ENCODE data around the gene CCR2. TPM values are rescaled to one million over a fixed set of nuclear protein-coding genes. Genes with fewer than 3 reads are reported as not detected.
A peak's percentile ranks its signal among the peaks of the same experiment; 100 is the strongest.
"Not testable (repeated sequence)": the region's sequence is repeated elsewhere in the genome, so short reads cannot be mapped to it uniquely, and the experiment has no call there.

The CCR2 gene
- total and polyA plus RNA-seq, 4 donors: 1.7 to 21.2 (median 8.4) TPM

- 88 to 96% methylated on average over 5 of the region's 5 CpGs for WGBS, 2 donors
- no peaks in the 10 kb centered on the region for H3K27me3 ChIP-seq (ENCODE audit: control insufficient read depth in 3 of 3, insufficient read depth in 3 of 3, low read length in 2 of 3)
- TF ChIP-seq CTCF (IDR thresholded peaks at IDR 0.05; ENCODE audit: control extremely low read depth, extremely low read depth): no peak
Measured at GRCh38 chr3:46400846-46401245, 46.9 kb downstream of the CCR2 start.

GRCh38 chr3:46401579-46401978 lies 47.7 kb downstream of the CCR2 start:
- TF ChIP-seq CTCF (IDR thresholded peaks at IDR 0.05; ENCODE audit: control extremely low read depth, extremely low read depth): no peak
- H3K4me1 ChIP-seq (ENCODE audit: control insufficient read depth in 5 of 5, insufficient read depth in 5 of 5, low read length in 5 of 5): peaks cover 0 to 37% (median 19%) of the 10 kb centered on the region in 5 donors
- 96 to 100% methylated on average over 2 of the region's 2 CpGs for WGBS, 2 donors
- H3K27ac ChIP-seq (ENCODE audit: low read depth in 1 of 2, low read length in 1 of 2): no peak overlapping the region
- H3K27me3 ChIP-seq (ENCODE audit: control insufficient read depth in 3 of 3, insufficient read depth in 3 of 3, low read length in 2 of 3): no peaks in the 10 kb centered on the region
- H3K9me3 ChIP-seq (ENCODE audit: control insufficient read depth in 4 of 4, insufficient read depth in 3 of 4, low read length in 3 of 4): no peaks in the 10 kb centered on the region
- no peak for ATAC-seq (ENCODE audit: insufficient read depth, low FRiP score)
- DNase-seq: no peak
- H3K9ac ChIP-seq (ENCODE audit: insufficient read depth in 1 of 2, low read length in 2 of 2): no peak overlapping the region
- H3K36me3 ChIP-seq (ENCODE audit: control insufficient read depth in 4 of 4, insufficient read depth in 4 of 4, low read length in 4 of 4): no peaks in the 10 kb centered on the region
- no peak overlapping the region for H3K4me3 ChIP-seq

More at GRCh38 chr3:46400846-46401245, 46.9 kb downstream of the CCR2 start:
- Histone ChIP-seq H3K4me1 (ENCODE audit: control insufficient read depth in 5 of 5, insufficient read depth in 5 of 5, low read length in 5 of 5) (peaks cover 0 to 30% (median 12%) of the 10 kb centered on the region in 5 donors), H3K36me3 (ENCODE audit: control insufficient read depth in 4 of 4, insufficient read depth in 4 of 4, low read length in 4 of 4) (no peaks in the 10 kb centered on the region), H3K9ac (ENCODE audit: insufficient read depth in 1 of 2, low read length in 2 of 2) (no peak overlapping the region), H3K9me3 (ENCODE audit: control insufficient read depth in 4 of 4, insufficient read depth in 3 of 4, low read length in 3 of 4) (no peaks in the 10 kb centered on the region), H3K27ac (ENCODE audit: low read depth in 1 of 2, low read length in 1 of 2) (no peak overlapping the region), H3K4me3 (no peak overlapping the region)
- DNase-seq: no peak
- no peak for ATAC-seq (ENCODE audit: insufficient read depth, low FRiP score)

- not testable (repeated sequence) for H3K27me3 ChIP-seq (ENCODE audit: control insufficient read depth in 3 of 3, insufficient read depth in 3 of 3, low read length in 2 of 3); H3K4me3 ChIP-seq; H3K9me3 ChIP-seq (ENCODE audit: control insufficient read depth in 4 of 4, insufficient read depth in 3 of 4, low read length in 3 of 4); H3K27ac ChIP-seq (ENCODE audit: low read depth in 1 of 2, low read length in 1 of 2); ATAC-seq (ENCODE audit: insufficient read depth, low FRiP score); H3K36me3 ChIP-seq (ENCODE audit: control insufficient read depth in 4 of 4, insufficient read depth in 4 of 4, low read length in 4 of 4); H3K9ac ChIP-seq (ENCODE audit: insufficient read depth in 1 of 2, low read length in 2 of 2); DNase-seq
- peaks cover 0 to 50% (median 22%) of the 10 kb centered on the region in 5 donors for H3K4me1 ChIP-seq (ENCODE audit: control insufficient read depth in 5 of 5, insufficient read depth in 5 of 5, low read length in 5 of 5)
- 98% methylated on average over 4 of the region's 4 CpGs for WGBS, 2 donors
Measured at GRCh38 chr3:46402902-46403301, 49.0 kb downstream of the CCR2 start.

- WGBS, 2 donors: 18 to 39% methylated on average over 11 of the region's 11 CpGs
- H3K27me3 ChIP-seq (ENCODE audit: control insufficient read depth in 3 of 3, insufficient read depth in 3 of 3, low read length in 2 of 3): no peaks in the 10 kb centered on the region
- no peak for TF ChIP-seq CTCF (IDR thresholded peaks at IDR 0.05; ENCODE audit: control extremely low read depth, extremely low read depth)
- DNase-seq: peak; percentile 30 to 80 (median 58)
- peaks cover 0 to 7% (median 0%) of the 10 kb centered on the region in 4 donors for H3K36me3 ChIP-seq (ENCODE audit: control insufficient read depth in 4 of 4, insufficient read depth in 4 of 4, low read length in 4 of 4)
- no peak overlapping the region for H3K4me3 ChIP-seq
- H3K9me3 ChIP-seq (ENCODE audit: control insufficient read depth in 4 of 4, insufficient read depth in 3 of 4, low read length in 3 of 4): no peaks in the 10 kb centered on the region
- peak overlapping the region in 1 of 2 donors; percentile 90 for H3K27ac ChIP-seq (ENCODE audit: low read depth in 1 of 2, low read length in 1 of 2)
- peak; percentile 55 for ATAC-seq (ENCODE audit: insufficient read depth, low FRiP score)
- H3K4me1 ChIP-seq (ENCODE audit: control insufficient read depth in 5 of 5, insufficient read depth in 5 of 5, low read length in 5 of 5): peaks cover 4 to 48% (median 22%) of the 10 kb centered on the region in 5 donors
- H3K9ac ChIP-seq (ENCODE audit: insufficient read depth in 1 of 2, low read length in 2 of 2): peak overlapping the region in 1 of 2 donors; percentile 16
Measured at GRCh38 chr3:46405301-46406019, 51.5 kb downstream of the CCR2 start.

Data from lung (tissue), 12 donors.